H9 (cell line): ENCODE data around the gene TOMM5. TPM values are rescaled to one million over a fixed set of nuclear protein-coding genes. Genes with fewer than 3 reads are reported as not detected.

Experiments used
- DNase-seq: peaks from one replicate; pipeline ENCODE4 v3.0.0-alpha.2; 2017
- H2AFZ ChIP-seq: one replicate; pipeline ENCODE4 v1.6.1; 2013; ENCODE audit warnings: mild to moderate bottlenecking, low read length, control low read depth, moderate library complexity
- H2AK5ac ChIP-seq: 2 replicates; pipeline ENCODE4 v1.6.1; 2013; ENCODE audit warnings: low read length, control low read depth, mixed read lengths; ENCODE audit not compliant: insufficient read length
- H2BK120ac ChIP-seq: one replicate; pipeline ENCODE4 v1.6.1; 2013; ENCODE audit warnings: low read depth, mild to moderate bottlenecking, low read length, control low read depth, inconsistent platforms; ENCODE audit not compliant: poor library complexity, severe bottlenecking
- H2BK12ac ChIP-seq: 2 replicates; pipeline ENCODE4 v1.6.1; 2013; ENCODE audit warnings: low read length, control low read depth, mixed read lengths, low read depth; ENCODE audit not compliant: insufficient read length
- H2BK15ac ChIP-seq: 2 replicates; pipeline ENCODE4 v1.6.1; 2013; ENCODE audit warnings: low read depth, low read length, control low read depth
- H2BK20ac ChIP-seq: one replicate; pipeline ENCODE4 v1.6.1; 2013; ENCODE audit warnings: low read depth, mild to moderate bottlenecking, low read length, control low read depth, inconsistent platforms; ENCODE audit not compliant: poor library complexity, severe bottlenecking
- H2BK5ac ChIP-seq: 2 replicates; pipeline ENCODE4 v1.6.1; 2013; ENCODE audit warnings: low read length, control low read depth, mixed read lengths; ENCODE audit not compliant: insufficient read length
- H3K14ac ChIP-seq: 2 replicates; pipeline ENCODE4 v1.6.1; 2013; ENCODE audit warnings: low read length, control low read depth; ENCODE audit not compliant: insufficient read depth
- H3K18ac ChIP-seq: 2 replicates; pipeline ENCODE4 v1.6.1; 2013; ENCODE audit warnings: low read depth, mild to moderate bottlenecking, mixed read lengths, low read length, control low read depth; ENCODE audit not compliant: insufficient read length
- H3K23ac ChIP-seq: 2 replicates; pipeline ENCODE4 v1.6.1; 2013; ENCODE audit warnings: low read length, control low read depth, mixed read lengths, low read depth; ENCODE audit not compliant: insufficient read length
- H3K23me2 ChIP-seq: 2 replicates; pipeline ENCODE4 v1.6.1; 2013; ENCODE audit warnings: low read depth, mild to moderate bottlenecking, mixed read lengths, low read length, control low read depth; ENCODE audit not compliant: insufficient read length, poor library complexity, severe bottlenecking
- H3K27ac ChIP-seq: 2 replicates; pipeline ENCODE4 v1.5.1; 2013; ENCODE audit warnings: low read length, control low read depth, mixed read lengths, low read depth; ENCODE audit not compliant: insufficient read length
- H3K27me3 ChIP-seq: 2 replicates; pipeline ENCODE4 v1.6.1; 2013; ENCODE audit warnings: low read length, control low read depth, inconsistent platforms; ENCODE audit not compliant: insufficient read depth
- H3K4ac ChIP-seq: 2 replicates; pipeline ENCODE4 v1.6.1; 2013; ENCODE audit warnings: low read depth, mild to moderate bottlenecking, control low read depth, inconsistent platforms, low read length, moderate library complexity
- H3K4me1 ChIP-seq: 2 replicates; pipeline ENCODE4 v1.6.1; 2013; ENCODE audit warnings: low read length, control low read depth, inconsistent platforms; ENCODE audit not compliant: insufficient read depth
- H3K4me2 ChIP-seq: 2 replicates; pipeline ENCODE4 v1.6.1; 2013; ENCODE audit warnings: low read length, control low read depth, mixed read lengths; ENCODE audit not compliant: insufficient read length, insufficient read depth
- H3K56ac ChIP-seq: 2 replicates; pipeline ENCODE4 v1.6.1; 2013; ENCODE audit warnings: low read depth, mild to moderate bottlenecking, mixed read lengths, low read length, control low read depth; ENCODE audit not compliant: insufficient read length
- H3K79me1 ChIP-seq: 2 replicates; pipeline ENCODE4 v1.6.1; 2013; ENCODE audit warnings: low read depth, mild to moderate bottlenecking, moderate library complexity, low read length, control low read depth, inconsistent platforms; ENCODE audit not compliant: insufficient read depth, poor library complexity, severe bottlenecking
- H3K79me2 ChIP-seq: 2 replicates; pipeline ENCODE4 v1.6.1; 2013; ENCODE audit warnings: low read length, control low read depth, inconsistent platforms; ENCODE audit not compliant: insufficient read depth
- H3K9ac ChIP-seq: 2 replicates; pipeline ENCODE4 v1.6.1; 2013; ENCODE audit warnings: low read length, control low read depth, mixed read lengths; ENCODE audit not compliant: insufficient read length; ENCODE audit errors: extremely low read depth
- H3K9me3 ChIP-seq: one replicate; pipeline ENCODE4 v1.6.1; 2013; ENCODE audit warnings: low read depth, low read length, inconsistent platforms; ENCODE audit not compliant: control insufficient read depth
- H3T11ph ChIP-seq: one replicate; pipeline ENCODE4 v1.6.1; 2013; ENCODE audit warnings: mild to moderate bottlenecking, low read length, control low read depth, inconsistent platforms
- H4K20me1 ChIP-seq: one replicate; pipeline ENCODE4 v1.6.1; 2013; ENCODE audit not compliant: control insufficient read depth, insufficient read length, insufficient read depth
- H4K5ac ChIP-seq: 2 replicates; pipeline ENCODE4 v1.6.1; 2013; ENCODE audit warnings: low read depth, mild to moderate bottlenecking, mixed read lengths, low read length, control low read depth; ENCODE audit not compliant: insufficient read length
- H4K8ac ChIP-seq: replicated peaks from 2 replicates; pipeline ENCODE4 v1.6.1; 2013; ENCODE audit warnings: low read length, control low read depth, mixed read lengths, low read depth; ENCODE audit not compliant: insufficient read length
- H4K91ac ChIP-seq: 2 replicates; pipeline ENCODE4 v1.6.1; 2013; ENCODE audit warnings: low read depth, mild to moderate bottlenecking, moderate library complexity, mixed read lengths, low read length, control low read depth; ENCODE audit not compliant: insufficient read length
- H3K27ac Mint-ChIP-seq, 3 experiments: 2 replicates in 2 of 3; 3 replicates in 1 of 3; pipeline ENCODE4 v1.8.0; 2020 to 2021; ENCODE audit warnings: mixed read lengths in 3 of 3, mild to moderate bottlenecking in 1 of 3, moderate library complexity in 1 of 3
- H3K27me3 Mint-ChIP-seq: 2 replicates; pipeline ENCODE4 v1.8.0; 2021; ENCODE audit warnings: low read depth, mild to moderate bottlenecking, moderate library complexity, mixed read lengths
- H3K36me3 Mint-ChIP-seq, 3 experiments: 2 replicates in 2 of 3; 3 replicates in 1 of 3; pipeline ENCODE4 v1.8.0; 2020 to 2021; ENCODE audit warnings: low read depth in 3 of 3, mixed read lengths in 3 of 3; ENCODE audit not compliant: insufficient read depth in 1 of 3
- H3K4me1 Mint-ChIP-seq, 2 experiments: 2 replicates each; pipeline ENCODE4 v1.8.0; 2020; ENCODE audit warnings: mixed read lengths in 2 of 2
- H3K4me3 Mint-ChIP-seq, 2 experiments: 2 replicates in 1 of 2; 3 replicates in 1 of 2; pipeline ENCODE4 v1.8.0; 2020 to 2021; ENCODE audit warnings: mild to moderate bottlenecking in 2 of 2, mixed read lengths in 2 of 2, moderate library complexity in 1 of 2
- H3K9me3 Mint-ChIP-seq, 2 experiments: 2 replicates in 1 of 2; 3 replicates in 1 of 2; pipeline ENCODE4 v1.8.0; 2020; ENCODE audit warnings: mild to moderate bottlenecking in 2 of 2, mixed read lengths in 2 of 2, moderate library complexity in 1 of 2
- WGBS: extraction: QIAGEN DNeasy Blood & Tissue Kit; methylation state at CpG from one replicate; pipeline ENCODE4 v1.1.7; 2013; ENCODE audit warnings: missing lambda C conversion rate, low lambda C conversion rate, mixed read lengths; ENCODE audit not compliant: insufficient read length; ENCODE audit errors: extremely low coverage; 5-methylcytosine and 5-hydroxymethylcytosine counted together
- total RNA-seq: library from RNA; stranded (reverse); gene quantifications from 2 replicates; pipeline ENCODE4 v1.2.1, GENCODE V29; 2021
- TF ChIP-seq, protein P1 (sequence below): fragments of 200-600 bp; sonication (generic); conservative IDR thresholded peaks from 3 replicates; pipeline ENCODE4 v1.8.0; 2021; ENCODE audit warnings: antibody characterized with exemption, mild to moderate bottlenecking

The TOMM5 gene
- total RNA-seq, 1 experiment from 2014 or later: 124 TPM

DNA sequence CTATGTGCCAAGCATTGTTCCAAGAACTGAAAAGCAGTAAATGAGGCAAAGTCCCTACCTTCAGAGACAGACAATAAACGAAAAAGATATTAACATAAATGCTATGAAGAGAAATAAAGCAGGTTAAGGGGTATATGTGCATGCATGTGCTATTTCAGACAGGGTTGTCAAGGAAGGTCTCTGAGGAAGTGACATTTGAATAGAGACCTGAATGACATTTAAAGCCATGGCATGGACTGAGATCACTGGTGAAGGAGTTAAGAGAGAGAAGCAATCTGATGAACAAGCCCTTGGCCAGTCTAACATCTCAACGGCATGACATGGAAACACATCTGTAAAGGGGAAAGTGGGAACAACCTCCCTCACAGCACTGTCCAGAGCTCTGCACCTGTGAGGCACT is 30.7 kb downstream of the TOMM5 start:
- Histone ChIP-seq H3K23me2 (no peaks in the 10 kb centered on the region), H3T11ph (no peak overlapping the region), H3K9me3 (no peaks in the 10 kb centered on the region), H2BK5ac (no peak overlapping the region), H4K91ac (no peak overlapping the region), H3K14ac (no peak overlapping the region), H3K23ac (no peak overlapping the region), H3K56ac (no peak overlapping the region), H3K4ac (no peak overlapping the region), H2BK12ac (no peak overlapping the region), H2BK20ac (no peak overlapping the region), H3K9ac (no peak overlapping the region), H2BK120ac (no peak overlapping the region), H2BK15ac (no peak overlapping the region), H2AFZ (no peak overlapping the region), H2AK5ac (no peak overlapping the region), H3K79me1 (no peaks in the 10 kb centered on the region), H4K20me1 (no peaks in the 10 kb centered on the region), H3K79me2 (no peaks in the 10 kb centered on the region), H3K18ac (no peak overlapping the region), H4K5ac (no peak overlapping the region), H3K27ac (no peak overlapping the region), H3K4me2 (no peak overlapping the region), H3K4me1 (peaks cover 7% of the 10 kb centered on the region), H4K8ac (no peak overlapping the region), H3K27me3 (no peaks in the 10 kb centered on the region)
- Mint-ChIP-seq H3K4me3 (no peak overlapping the region), H3K36me3 (peaks cover 25 to 29% (median 27%) of the 10 kb centered on the region in 3 experiments), H3K27me3 (peaks cover 2% of the 10 kb centered on the region; the same call in 1 of the 2 replicates), H3K9me3 (peaks cover 23 to 24% of the 10 kb centered on the region in 2 experiments), H3K27ac (0 out of 7 replicates have a peak overlapping the region, but pooled peaks of 1 of the 3 experiments have one; percentile 46), H3K4me1 (peaks cover 29 to 52% of the 10 kb centered on the region in 2 experiments)
- TF ChIP-seq, protein P1, sequence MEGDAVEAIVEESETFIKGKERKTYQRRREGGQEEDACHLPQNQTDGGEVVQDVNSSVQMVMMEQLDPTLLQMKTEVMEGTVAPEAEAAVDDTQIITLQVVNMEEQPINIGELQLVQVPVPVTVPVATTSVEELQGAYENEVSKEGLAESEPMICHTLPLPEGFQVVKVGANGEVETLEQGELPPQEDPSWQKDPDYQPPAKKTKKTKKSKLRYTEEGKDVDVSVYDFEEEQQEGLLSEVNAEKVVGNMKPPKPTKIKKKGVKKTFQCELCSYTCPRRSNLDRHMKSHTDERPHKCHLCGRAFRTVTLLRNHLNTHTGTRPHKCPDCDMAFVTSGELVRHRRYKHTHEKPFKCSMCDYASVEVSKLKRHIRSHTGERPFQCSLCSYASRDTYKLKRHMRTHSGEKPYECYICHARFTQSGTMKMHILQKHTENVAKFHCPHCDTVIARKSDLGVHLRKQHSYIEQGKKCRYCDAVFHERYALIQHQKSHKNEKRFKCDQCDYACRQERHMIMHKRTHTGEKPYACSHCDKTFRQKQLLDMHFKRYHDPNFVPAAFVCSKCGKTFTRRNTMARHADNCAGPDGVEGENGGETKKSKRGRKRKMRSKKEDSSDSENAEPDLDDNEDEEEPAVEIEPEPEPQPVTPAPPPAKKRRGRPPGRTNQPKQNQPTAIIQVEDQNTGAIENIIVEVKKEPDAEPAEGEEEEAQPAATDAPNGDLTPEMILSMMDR: no peak
- no CpG with 5 or more reads among the region's 2 CpGs for WGBS
- DNase-seq: no peak
